GM12892 (cell line): ENCODE results near the gene DDX1.

ENCODE experiments used
- POLR2A ChIP-seq: IDR thresholded peaks from 2 replicates; pipeline ENCODE4 v1.6.1; 2011; ENCODE audit warnings: low read depth, low read length, control low read depth
- TAF1 ChIP-seq: IDR thresholded peaks from 2 replicates; pipeline ENCODE4 v1.6.1; 2011; ENCODE audit warnings: low read depth, mild to moderate bottlenecking, control low read depth, low read length, borderline replicate concordance

DNA sequence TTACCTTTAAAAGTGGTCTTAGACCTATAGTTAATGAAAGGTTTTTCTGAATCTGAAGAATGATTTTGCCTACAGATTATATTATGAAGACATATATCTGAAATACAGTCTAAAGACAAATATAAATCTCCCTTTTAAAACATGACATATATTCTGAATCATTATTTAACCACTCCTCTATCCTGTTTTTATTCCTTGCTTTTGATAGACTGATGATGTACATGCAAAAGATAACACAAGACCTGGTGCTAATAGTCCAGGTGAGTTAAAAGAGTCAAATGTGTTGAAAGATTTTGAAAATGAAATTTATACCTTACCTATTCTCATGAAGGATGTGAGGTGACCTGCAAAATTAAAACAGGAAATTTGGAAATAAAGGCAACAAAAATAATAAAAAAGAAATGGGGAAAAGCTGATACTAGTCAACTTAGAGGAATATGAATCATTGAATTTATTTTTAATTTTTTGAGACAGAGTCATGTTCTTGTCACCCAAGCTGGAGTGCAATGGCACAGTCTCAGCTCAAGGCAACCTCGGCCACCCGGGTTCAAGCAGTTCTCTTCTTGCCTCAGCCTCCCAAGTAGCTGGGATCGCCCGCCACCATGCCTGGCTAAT is 29.3 kb downstream of the DDX1 start:
- TF ChIP-seq TAF1 (no peak), POLR2A (no peak)
